ENCODE data around the gene DUSP22. TPM values are rescaled to one million over a fixed set of nuclear protein-coding genes. Genes with fewer than 3 reads are reported as not detected.

DUSP22 gene
- total and polyA plus RNA-seq, 2 of the 8 experiments (the other 6 are each of a cell fraction or from before 2014, with no cell fraction given) = 15.5 to 32.4 TPM

GRCh38 chr6:356828-357251 is 64.6 kb downstream of the DUSP22 start:
- 90% methylated on average over 11 of the region's 11 CpGs; no CpG with 5 or more reads in 1 of the 2 experiments for WGBS, 2 experiments (ENCODE audit: extremely low coverage in 1 of 2, insufficient coverage in 1 of 2, insufficient read length in 1 of 2, insufficient replicate concordance in 2 of 2, low coverage in 1 of 2, low lambda C conversion rate in 2 of 2, missing lambda C conversion rate in 1 of 2)
- H2BK12ac ChIP-seq (ENCODE audit: low read depth, low read length) = no peak overlapping the region
- FAIRE-seq (no peak), DNase-seq (ENCODE audit: low read depth in 1 of 2, low spot score in 2 of 2) (no peak)
- H3K23ac ChIP-seq (ENCODE audit: insufficient read length) = no peak overlapping the region
- no peak overlapping the region for H2BK20ac ChIP-seq (ENCODE audit: low read length)
- H3K14ac ChIP-seq (ENCODE audit: insufficient read length) = no peak overlapping the region
- ChIA-PET CTCF (ENCODE audit: partially characterized antibody) (interaction anchor here (3.2 kb wide), 1 partner anchor 35 kb away, joined by 8 read pairs; the partner anchor contains the start of gene IRF4), POLR2A (ENCODE audit: partially characterized antibody) (interaction anchor here (1.2 kb wide), 1 partner anchor 17 kb away, joined by 3 read pairs; no protein-coding TSS in a partner anchor)
- no peak overlapping the region for H4K5ac ChIP-seq (ENCODE audit: insufficient read length, low read depth, low read length)
- H3K56ac ChIP-seq (replicated peaks; ENCODE audit: insufficient read length, low read depth, low read length) = no peak overlapping the region
- H3K27ac ChIP-seq (ENCODE audit: low read depth, low read length) = no peak overlapping the region
- no peaks in the 10 kb centered on the region for H3K79me1 ChIP-seq (ENCODE audit: low read depth, low read length)
- H3K4me2 ChIP-seq (ENCODE audit: insufficient read depth in 1 of 2, low read depth in 2 of 2, low read length in 2 of 2) = no peak overlapping the region
- H2BK15ac ChIP-seq (ENCODE audit: low read length) = no peak overlapping the region
- H3K4me3 ChIP-seq (ENCODE audit: extremely low read depth in 1 of 4, insufficient read depth in 2 of 4, low read depth in 3 of 4, low read length in 4 of 4) = no peak overlapping the region
- no peaks in the 10 kb centered on the region; a peak in 1 of 7 replicates for H3K27me3 ChIP-seq (replicated peaks in 1 of 4; ENCODE audit: control insufficient read depth in 3 of 4, extremely low read depth in 1 of 4, insufficient read depth in 3 of 4, low read length in 3 of 4)
- no peak overlapping the region for H3K9ac ChIP-seq (replicated peaks in 1 of 4; ENCODE audit: extremely low read depth in 1 of 4, low read depth in 3 of 4, low read length in 3 of 4)
- H3K79me2 ChIP-seq (ENCODE audit: control insufficient read depth in 1 of 2, insufficient read depth in 2 of 2, low read length in 2 of 2) = no peaks in the 10 kb centered on the region
- no peak overlapping the region for H2AK5ac ChIP-seq (ENCODE audit: low read depth, low read length)
- H2BK120ac ChIP-seq (replicated peaks; ENCODE audit: low read depth, low read length) = no peak overlapping the region
- no peak overlapping the region for H3K4ac ChIP-seq (replicated peaks; ENCODE audit: insufficient read length, low read depth, low read length)
- H3K18ac ChIP-seq (ENCODE audit: extremely low read depth, low read length) = no peak overlapping the region
- no peaks in the 10 kb centered on the region; a peak in 1 of 8 replicates for H3K36me3 ChIP-seq (ENCODE audit: control insufficient read depth in 2 of 4, insufficient read depth in 4 of 4, low read length in 3 of 4)
- no peak overlapping the region for H2BK5ac ChIP-seq (ENCODE audit: low read depth, low read length)
- H3K4me1 ChIP-seq (replicated peaks in 1 of 4; ENCODE audit: control insufficient read depth in 3 of 4, insufficient read depth in 4 of 4, low read length in 3 of 4) = no peaks in the 10 kb centered on the region; a peak in 2 of 7 replicates
- H3K9me3 ChIP-seq (ENCODE audit: insufficient read depth in 2 of 2, low read depth in 1 of 2, low read length in 1 of 2) = peaks cover 62 to 82% of the 10 kb centered on the region in 2 experiments
- no peak overlapping the region for H4K91ac ChIP-seq (replicated peaks; ENCODE audit: insufficient read length, low read length)
- no peaks in the 10 kb centered on the region for H4K20me1 ChIP-seq (replicated peaks in 1 of 2; ENCODE audit: control insufficient read depth in 1 of 2, insufficient read depth in 2 of 2, low read length in 2 of 2)
- no peaks in the 10 kb centered on the region for H3K23me2 ChIP-seq (ENCODE audit: low read depth, low read length)
- no peak overlapping the region for H2AFZ ChIP-seq (ENCODE audit: low read length)
- H4K8ac ChIP-seq (ENCODE audit: extremely low read depth, insufficient read depth, low read length) = no peak overlapping the region
- TF ChIP-seq POU5F1 (IDR thresholded peaks at IDR 0.05; ENCODE audit: low read depth, low read length) = no peak
